Measurements from ENCODE around the gene ARHGAP32. TPM values are rescaled to one million over a fixed set of nuclear protein-coding genes. Genes with fewer than 3 reads are reported as not detected.

Gene ARHGAP32
- total RNA-seq, 1 experiment from 2014 or later = 8.9 TPM

GRCh38 chr11:129117595-129118350 is 74.4 kb downstream of the ARHGAP32 start:
- DNase-seq (ENCODE audit: low read depth) = peak; percentile 65

GRCh38 chr11:129115652-129116586 is 76.2 kb downstream of the ARHGAP32 start:
- DNase-seq (ENCODE audit: low read depth) = peak; percentile 65

- DNase-seq (ENCODE audit: low read depth) = no peak
These were observed 82.4 kb downstream of the ARHGAP32 start for GRCh38 chr11:129109701-129110100.

GRCh38 chr11:129106788-129107187 is 85.3 kb downstream of the ARHGAP32 start:
- no peak for DNase-seq (ENCODE audit: low read depth)

GRCh38 chr11:129102756-129103155 is 89.4 kb downstream of the ARHGAP32 start:
- DNase-seq (ENCODE audit: low read depth) = no peak

GRCh38 chr11:129102225-129102624 is 89.9 kb downstream of the ARHGAP32 start:
- no peak for DNase-seq (ENCODE audit: low read depth)

GRCh38 chr11:129093283-129093682 is 98.8 kb downstream of the ARHGAP32 start:
- DNase-seq (ENCODE audit: low read depth) = no peak

- DNase-seq (ENCODE audit: low read depth) = no peak
These were observed 102.1 kb downstream of the ARHGAP32 start for GRCh38 chr11:129090056-129090455.

- DNase-seq (ENCODE audit: low read depth) = no peak
These were observed 102.8 kb downstream of the ARHGAP32 start for GRCh38 chr11:129089279-129089678.

GRCh38 chr11:129086976-129087375 is 105.1 kb downstream of the ARHGAP32 start:
- no peak for DNase-seq (ENCODE audit: low read depth)

GRCh38 chr11:129077191-129077590 is 114.9 kb downstream of the ARHGAP32 start:
- DNase-seq (ENCODE audit: low read depth) = peak; percentile 33

- DNase-seq (ENCODE audit: low read depth) = no peak
These were observed 116.4 kb downstream of the ARHGAP32 start for GRCh38 chr11:129075757-129076156.

GRCh38 chr11:129067454-129067853 is 124.7 kb downstream of the ARHGAP32 start:
- DNase-seq (ENCODE audit: low read depth) = no peak

GRCh38 chr11:129066229-129066628 is 125.9 kb downstream of the ARHGAP32 start:
- DNase-seq (ENCODE audit: low read depth) = no peak

GRCh38 chr11:129063118-129063517 is 129.0 kb downstream of the ARHGAP32 start:
- no peak for DNase-seq (ENCODE audit: low read depth)

GRCh38 chr11:129061492-129062230 is 130.5 kb downstream of the ARHGAP32 start:
- peak; percentile 82 for DNase-seq (ENCODE audit: low read depth)

- DNase-seq (ENCODE audit: low read depth) = no peak
These were observed 135.2 kb downstream of the ARHGAP32 start for GRCh38 chr11:129056916-129057315.

- DNase-seq (ENCODE audit: low read depth) = no peak
These were observed 136.9 kb downstream of the ARHGAP32 start for GRCh38 chr11:129055196-129055595.

- DNase-seq (ENCODE audit: low read depth) = no peak
These were observed 143.2 kb downstream of the ARHGAP32 start for GRCh38 chr11:129048911-129049310.

GRCh38 chr11:129045150-129045549 is 147.0 kb downstream of the ARHGAP32 start:
- no peak for DNase-seq (ENCODE audit: low read depth)

GRCh38 chr11:129042503-129042902 is 149.6 kb downstream of the ARHGAP32 start:
- DNase-seq (ENCODE audit: low read depth) = no peak

GRCh38 chr11:129041611-129042018 is 150.5 kb downstream of the ARHGAP32 start:
- DNase-seq (ENCODE audit: low read depth) = no peak
